GM21381 (cell line): ENCODE results near the gene CRYBG1.

Experiments
- ATAC-seq: cut with Tn5 transposase; IDR thresholded peaks from one replicate; pipeline ENCODE4 v1.9.1; 2021; ENCODE audit warnings: mild to moderate bottlenecking, moderate library complexity; ENCODE audit not compliant: unreplicated experiment

CRYBG1 gene

GRCh38 chr6:106522562-106523250 lies 162.2 kb downstream of the CRYBG1 start:
- ATAC-seq: no peak

DNA sequence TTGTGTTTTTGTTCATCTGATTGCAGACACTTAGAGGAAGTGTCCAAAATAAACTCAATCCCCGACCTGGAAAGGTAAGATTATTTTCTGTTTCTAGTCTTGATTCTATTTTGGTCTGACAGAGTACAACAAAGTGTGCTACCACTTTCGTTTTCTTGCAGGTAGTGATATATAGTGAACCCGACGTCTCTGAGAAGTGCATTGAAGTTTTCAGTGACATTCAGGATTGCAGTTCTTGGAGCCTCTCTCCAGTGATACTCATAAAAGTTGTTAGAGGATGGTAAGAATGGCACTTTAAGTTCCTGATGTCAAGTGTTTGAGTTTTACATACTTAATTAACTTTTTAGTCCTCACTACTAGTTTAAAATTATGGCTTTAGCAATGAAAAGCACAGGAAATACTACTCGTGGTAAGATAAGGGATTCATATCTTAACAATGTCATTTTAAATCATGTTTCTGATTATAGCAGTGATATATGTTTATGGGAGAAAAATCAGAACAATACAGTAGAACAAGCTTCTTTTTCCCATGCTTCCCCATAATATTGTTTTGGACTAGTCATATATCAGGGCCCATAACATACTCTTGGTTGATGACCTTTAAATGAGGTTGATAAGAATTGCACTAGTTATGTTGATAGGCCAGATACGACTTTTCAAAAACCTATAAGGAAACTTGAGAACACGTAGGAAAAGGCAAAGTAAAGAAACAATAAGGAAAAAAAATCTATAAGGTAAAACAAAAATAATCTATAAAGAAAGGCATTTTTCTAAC lies 164.8 kb downstream of the CRYBG1 start:
- ATAC-seq: peak; percentile 44

GRCh38 chr6:106525882-106526275 lies 165.4 kb downstream of the CRYBG1 start:
- ATAC-seq: no peak

DNA sequence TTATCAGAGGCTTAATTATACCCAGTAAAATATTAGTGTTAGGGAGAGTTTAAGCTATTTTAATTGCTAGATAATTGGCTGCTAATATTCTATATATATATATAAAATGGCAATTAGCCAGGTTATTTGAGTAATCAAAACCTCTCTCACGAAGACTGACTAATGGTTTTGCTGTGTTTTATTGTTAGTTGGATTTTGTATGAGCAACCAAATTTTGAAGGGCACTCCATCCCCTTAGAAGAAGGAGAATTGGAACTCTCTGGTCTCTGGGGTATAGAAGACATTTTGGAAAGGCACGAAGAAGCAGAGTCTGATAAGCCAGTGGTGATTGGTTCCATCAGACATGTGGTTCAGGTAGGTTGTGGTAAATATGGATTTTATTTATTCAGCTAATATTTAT lies 166.6 kb downstream of the CRYBG1 start:
- ATAC-seq: no peak

DNA sequence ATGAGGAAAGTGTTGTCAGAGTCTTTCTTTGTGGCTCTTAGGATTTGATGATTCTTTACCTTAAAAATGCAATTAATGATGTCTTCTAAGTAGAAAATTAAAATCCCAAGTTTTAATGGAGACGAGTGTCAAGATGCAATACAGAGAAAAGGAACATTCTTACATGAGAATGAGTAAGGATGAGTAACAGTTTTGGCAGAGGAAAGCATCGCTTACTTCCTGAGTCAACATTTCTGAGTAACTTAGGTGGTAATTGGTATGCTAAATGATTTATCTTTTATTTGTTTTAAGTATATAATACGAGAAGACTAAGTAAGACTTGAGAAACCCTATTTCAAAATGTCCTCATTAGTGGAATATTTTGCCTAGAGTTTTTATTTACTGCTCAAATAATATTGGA lies 167.5 kb downstream of the CRYBG1 start:
- no peak for ATAC-seq

DNA sequence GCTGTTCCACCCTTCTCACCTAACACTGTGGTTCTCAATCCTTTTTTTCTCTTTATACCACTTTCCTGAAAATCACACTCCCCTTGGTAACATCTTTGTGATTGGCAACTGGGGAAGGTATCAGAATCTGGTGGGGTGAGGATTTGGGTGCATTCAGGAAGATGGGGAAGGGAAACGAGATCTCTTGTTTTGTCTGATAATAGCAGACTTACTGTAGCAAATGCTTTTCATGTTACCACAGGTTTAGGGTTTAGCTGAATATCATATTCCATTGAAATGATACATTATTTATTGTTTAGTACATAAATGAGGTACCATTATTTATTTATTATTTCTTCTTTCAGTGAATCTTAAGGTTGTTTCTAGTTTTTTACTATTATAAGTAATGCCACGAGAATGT lies 168.0 kb downstream of the CRYBG1 start:
- ATAC-seq: no peak

DNA sequence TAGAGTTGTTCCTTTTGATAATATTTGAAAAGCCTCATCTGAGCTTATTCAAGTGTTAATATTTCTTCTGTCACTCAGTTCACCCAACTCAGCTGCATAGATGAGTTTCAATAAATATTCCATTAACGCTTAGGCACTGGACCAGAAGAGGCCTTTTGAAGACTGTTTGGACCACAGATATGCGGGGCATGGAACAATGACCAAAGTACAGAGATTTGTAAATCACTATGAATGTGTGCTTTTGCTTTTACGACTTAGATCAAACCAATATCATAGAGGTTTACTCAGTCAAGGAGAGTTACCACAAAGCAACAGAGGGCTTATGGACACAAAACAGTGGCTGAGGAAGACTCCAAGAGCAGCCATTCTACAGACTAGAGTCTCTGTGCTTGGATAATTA lies 168.9 kb downstream of the CRYBG1 start:
- no peak for ATAC-seq

- no peak for ATAC-seq
Measured at GRCh38 chr6:106530026-106530425, 169.5 kb downstream of the CRYBG1 start.

- ATAC-seq: no peak
Measured at GRCh38 chr6:106530502-106530901, 170.0 kb downstream of the CRYBG1 start.

GRCh38 chr6:106533054-106533453 lies 172.5 kb downstream of the CRYBG1 start:
- no peak for ATAC-seq

- no peak for ATAC-seq
Measured at GRCh38 chr6:106534004-106534403, 173.5 kb downstream of the CRYBG1 start.

DNA sequence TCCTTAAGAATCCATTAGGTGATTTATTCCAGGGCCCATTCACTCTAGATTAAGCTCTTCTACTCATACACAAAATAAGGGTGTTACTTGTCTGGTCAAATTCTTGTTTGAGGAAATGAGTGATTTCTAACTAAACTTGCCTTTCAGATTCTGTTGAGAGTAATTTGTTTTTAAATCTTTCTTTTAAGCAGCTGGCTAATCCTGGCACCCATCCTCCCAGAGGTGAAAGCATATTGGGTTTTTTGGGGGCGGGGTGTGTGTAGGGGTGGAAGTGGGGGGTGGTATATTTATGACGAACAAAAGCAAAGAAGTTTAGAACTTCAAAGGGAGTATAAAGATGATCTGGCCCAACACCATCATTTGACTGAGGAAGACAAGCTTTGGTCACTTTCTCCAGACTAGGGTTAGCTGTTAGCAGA lies 174.1 kb downstream of the CRYBG1 start:
- ATAC-seq: no peak

DNA sequence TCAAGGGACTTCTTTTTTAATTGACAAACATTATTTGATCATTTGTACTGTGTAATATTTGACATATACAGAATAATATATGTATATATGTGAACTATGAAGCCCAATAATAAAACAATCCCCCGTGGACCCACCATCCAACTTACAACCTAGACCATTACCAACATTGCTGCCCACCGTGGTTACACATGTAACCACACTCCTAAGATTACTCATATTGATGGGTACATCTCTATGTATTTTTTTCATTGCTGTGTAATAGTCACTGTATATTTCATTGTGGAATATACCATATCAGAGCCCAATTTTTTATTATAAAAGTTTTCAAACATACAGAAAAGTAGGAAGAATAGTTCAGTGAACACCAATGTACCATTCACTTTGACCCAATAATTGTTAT lies 174.5 kb downstream of the CRYBG1 start:
- ATAC-seq: no peak

DNA sequence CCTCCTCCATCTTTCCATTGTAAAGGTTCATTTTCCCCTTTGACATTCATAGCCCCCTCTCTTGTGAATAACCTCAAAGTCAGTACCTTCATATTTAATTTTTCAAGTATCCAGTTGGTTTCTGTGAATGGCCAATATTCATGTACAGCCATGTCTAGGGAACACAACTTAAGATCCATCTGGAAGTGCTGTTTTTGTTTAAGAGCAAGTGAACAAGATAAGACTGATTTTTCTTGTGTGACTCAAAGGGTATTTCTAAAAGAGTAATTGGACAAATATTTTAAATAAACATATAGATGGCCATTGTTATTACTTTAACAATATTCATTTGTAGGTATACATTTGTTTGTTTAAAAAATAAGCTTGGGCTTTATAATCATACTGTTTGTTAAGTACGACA lies 175.8 kb downstream of the CRYBG1 start:
- no peak for ATAC-seq

DNA sequence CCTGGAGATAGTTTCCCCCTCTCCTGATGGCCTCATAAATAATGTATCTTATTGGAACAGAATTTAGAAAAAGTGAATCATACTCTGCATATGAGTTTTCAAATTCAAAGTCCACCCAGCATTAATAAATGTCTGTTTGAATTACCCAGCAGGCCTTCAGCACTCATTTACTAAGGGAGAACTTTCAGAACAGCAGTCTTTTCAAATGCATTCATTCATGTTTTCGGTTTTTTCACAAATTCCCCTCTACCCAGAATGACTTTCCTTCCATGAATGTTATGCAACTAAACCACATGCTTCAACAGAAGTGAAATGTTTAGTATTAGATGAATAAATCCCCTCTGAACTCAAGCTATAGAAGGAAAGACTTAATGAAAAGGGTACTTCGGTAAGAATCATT lies 176.3 kb downstream of the CRYBG1 start:
- ATAC-seq: no peak

DNA sequence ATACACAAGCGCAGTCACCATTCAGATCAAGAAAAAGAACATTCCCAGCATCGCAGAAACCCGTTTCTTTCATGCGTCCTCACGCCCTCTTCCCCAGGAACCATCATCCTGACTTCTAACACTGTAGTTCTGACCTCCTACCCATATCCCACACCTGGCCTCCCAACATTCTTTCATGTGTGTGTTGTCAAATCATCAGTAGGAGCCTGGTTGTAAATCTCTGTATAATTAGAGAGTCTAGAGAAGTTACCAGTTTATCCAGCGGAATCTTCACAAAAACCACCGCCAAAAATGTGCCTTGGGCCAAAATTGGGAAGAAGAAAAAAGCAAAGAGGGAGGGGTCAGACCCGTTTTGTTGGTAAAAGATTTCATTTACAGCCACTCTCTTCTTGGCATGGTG lies 177.1 kb downstream of the CRYBG1 start:
- no peak for ATAC-seq

- no peak for ATAC-seq
Measured at GRCh38 chr6:106538145-106538544, 177.6 kb downstream of the CRYBG1 start.

DNA sequence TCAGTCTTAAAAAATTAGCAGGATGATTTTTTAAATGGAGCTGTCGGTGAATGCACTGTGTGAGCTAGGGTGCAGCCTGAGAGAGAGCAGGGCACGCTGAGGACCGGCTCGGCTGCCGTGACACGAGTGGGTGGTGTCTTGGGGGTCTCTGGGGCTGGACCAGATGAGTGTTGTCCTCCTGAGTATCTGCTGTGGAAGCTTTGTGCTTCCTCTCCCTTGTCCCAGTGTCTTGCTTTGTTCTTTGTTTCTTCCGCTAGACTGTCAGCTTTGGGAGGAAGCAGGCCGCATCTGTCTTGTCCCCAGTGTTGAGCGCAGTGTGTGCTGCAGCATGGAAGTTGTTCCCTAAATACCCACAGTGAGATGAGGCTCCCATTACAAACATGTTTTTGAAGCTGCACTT lies 179.4 kb downstream of the CRYBG1 start:
- no peak for ATAC-seq

- ATAC-seq: no peak
Measured at GRCh38 chr6:106540432-106540831, 179.9 kb downstream of the CRYBG1 start.

- no peak for ATAC-seq
Measured at GRCh38 chr6:106540907-106541306, 180.4 kb downstream of the CRYBG1 start.

DNA sequence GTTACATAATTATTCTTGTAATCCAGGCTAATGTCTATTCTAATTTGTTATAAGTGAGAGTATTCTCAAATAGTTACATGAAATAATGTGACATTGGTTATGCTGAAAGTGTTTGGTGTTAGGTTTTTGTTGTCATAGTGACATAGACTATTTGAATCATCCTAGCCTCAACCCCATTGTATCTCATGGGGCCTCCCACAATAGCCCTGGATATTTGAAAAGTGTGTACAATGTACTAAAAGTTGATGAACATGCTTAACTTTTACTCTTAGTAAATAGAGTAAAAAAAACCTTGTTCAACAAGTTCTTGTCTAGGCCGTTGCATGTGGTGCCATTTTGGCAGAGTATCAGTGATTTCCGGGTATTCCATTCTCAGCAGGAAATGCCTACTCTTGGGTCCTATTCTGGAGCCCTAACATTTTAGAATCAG lies 185.8 kb downstream of the CRYBG1 start:
- ATAC-seq: no peak

GRCh38 chr6:106546691-106547414 lies 186.3 kb downstream of the CRYBG1 start:
- ATAC-seq: no peak
